ENCODE results near the gene RIPOR1.

The RIPOR1 gene

DNA sequence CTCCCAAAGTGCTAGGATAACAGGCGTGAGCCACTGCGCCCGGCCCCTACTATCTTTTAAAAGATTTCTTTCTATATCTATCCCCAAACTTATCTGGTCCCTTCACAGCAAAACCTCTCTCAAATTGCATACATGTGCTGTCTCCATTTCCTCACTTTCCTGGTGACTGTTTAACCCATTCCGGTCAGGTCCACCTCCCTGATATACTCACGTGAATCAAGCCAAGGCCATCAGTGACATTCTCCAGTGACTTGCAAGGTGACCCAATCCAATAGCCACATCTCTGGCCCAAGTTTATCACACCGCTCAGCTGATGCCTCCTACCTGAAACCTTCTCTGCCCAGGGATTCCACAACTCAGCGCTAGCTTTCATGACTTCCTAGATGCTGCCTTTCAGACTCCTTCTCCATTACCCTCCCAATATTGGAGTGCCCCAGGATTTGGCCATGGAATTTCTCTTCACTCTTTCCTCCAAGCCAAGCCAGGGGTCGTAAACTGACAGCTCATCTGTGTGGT is 32.3 kb downstream of the RIPOR1 start:
- DNase-seq: no peak

- DNase-seq: no peak
These were observed 32.8 kb downstream of the RIPOR1 start for GRCh38 chr16:67561501-67561823.

DNA sequence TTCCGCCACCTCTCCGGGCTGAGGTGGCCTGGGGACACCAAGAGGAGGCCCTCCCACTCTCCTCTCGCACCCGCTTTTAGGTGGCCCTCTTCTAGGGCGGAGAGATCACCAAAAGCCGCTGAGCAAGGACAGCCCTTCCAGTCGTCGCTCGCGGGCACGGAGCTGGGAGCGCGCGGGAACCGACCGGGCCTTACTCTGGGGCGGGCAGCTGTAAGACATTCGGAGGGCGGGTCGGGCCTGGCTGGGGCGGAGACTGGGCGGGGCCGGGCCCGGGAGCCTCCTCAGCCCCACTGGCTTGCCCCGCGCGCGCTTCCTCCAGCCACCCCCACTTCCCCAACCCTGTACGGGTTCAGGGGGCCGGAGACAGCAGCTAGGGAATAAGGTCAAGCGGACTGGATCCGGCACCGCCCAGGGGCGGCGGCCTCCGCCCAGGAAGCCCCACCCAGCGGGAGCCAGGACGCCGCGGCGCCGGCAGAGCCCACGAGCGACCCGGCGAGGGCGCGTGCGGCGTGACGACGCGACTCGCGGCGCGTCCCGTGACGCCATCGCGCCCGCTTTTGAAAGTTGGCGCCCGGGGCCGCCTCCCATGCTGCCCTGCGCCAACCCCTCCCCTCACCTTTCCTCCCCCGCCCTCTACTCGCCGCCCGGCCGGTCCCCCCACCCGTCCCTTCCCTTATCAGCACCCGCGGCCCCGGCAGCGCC is 33.3 kb downstream of the RIPOR1 start:
- peak; percentile 96 for DNase-seq

- DNase-seq: no peak
These were observed 33.9 kb downstream of the RIPOR1 start, which contains the start of gene CTCF for GRCh38 chr16:67562526-67562917. TSS of gene CTCF (plus strand) at chr16:67562526. CDS start at chr16:67610833, 48,307 bp downstream.

- peak; percentile 62 for DNase-seq
These were observed 34.5 kb downstream of the RIPOR1 start for GRCh38 chr16:67562918-67563707.

GRCh38 chr16:67563708-67564468 is 35.3 kb downstream of the RIPOR1 start:
- no peak for DNase-seq

DNA sequence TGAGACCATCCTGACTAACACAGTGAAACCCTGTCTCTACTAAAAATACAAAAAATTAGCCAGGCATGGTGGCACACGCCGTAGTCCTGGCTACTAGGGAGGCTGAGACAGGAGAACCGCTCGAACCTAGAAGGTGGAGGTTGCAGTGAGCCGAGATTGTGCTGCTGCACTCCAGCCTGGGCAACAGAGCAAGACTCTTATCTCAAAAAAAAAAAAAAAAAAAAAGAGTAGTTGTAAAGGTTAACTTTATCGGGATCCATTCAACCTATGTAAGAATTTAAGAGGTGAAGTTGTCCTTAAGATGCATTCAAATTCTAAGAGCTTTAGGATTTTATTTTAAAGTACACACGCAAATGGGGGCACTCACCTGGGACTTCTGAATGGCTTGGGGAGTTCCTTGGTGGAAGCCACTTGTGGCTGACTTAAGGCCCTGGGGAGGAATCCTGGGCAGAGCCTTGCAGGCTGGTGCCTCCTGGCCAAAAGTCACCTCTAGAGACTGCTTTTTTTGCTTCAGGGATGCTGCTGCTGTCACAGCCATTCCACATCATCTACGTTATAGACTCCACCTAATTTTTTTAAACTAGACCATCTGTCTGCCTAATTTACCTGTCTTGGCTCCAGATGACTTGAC is 37.0 kb downstream of the RIPOR1 start:
- DNase-seq: no peak

DNA sequence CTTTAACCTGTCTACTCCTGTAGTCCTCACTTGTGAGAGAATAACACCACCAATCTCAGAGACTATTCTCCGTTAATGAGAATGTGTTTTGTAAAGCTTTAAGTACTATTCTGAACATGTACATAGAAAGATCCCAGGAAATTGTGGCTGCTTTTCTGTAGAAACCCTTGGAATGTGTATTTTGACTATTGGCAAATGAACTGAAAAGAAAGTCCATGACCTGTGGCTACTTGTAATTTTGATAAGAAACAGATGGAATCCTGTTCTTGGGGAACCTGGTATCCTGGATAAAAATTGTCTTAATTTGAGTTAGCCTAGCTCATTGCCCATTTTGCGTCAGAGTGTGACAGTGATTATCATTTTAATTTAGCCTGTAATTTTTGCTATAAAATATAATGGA is 42.8 kb downstream of the RIPOR1 start:
- DNase-seq: no peak

DNA sequence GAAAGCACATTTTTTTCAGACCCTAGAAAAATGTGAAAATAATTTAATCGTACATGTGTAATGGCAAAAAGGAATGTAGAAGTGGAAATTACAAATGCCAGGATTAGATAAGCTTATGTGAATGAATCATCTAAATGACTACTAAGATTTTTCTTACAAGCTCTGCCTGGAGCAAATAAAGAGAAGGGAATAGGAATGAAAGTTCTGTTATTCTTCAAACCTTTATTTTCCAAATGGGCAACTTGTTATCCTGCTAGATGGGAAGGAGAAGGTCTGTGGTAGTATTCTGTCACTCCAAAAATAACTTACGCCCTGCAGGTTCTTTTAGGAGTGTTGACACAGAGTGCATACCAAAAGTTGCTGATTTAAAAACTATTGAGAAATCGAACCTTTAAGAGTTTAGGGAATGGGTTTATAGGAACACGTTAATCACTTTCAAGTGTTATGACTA is 43.4 kb downstream of the RIPOR1 start:
- no peak for DNase-seq

GRCh38 chr16:67579686-67580085 is 51.1 kb downstream of the RIPOR1 start:
- no peak for DNase-seq

DNA sequence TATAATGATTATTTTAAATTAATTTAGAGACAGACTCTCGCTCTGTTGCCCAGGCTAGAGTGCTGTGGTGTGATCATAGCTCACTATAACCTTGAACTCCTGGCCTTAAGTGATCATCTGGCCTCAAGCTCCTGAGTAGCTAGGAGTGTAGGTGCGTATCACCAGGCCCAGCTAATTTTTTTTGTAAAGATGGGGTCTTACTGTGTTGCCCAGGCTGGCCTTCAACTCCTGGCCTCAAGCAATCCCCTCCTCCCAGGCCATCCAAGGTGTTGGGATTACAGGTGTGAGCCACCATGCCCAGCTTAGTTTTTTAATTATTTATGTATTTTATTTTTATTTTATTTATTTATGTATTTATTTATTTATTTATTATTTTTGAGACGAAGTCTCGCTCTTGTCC is 51.6 kb downstream of the RIPOR1 start:
- no peak for DNase-seq

DNA sequence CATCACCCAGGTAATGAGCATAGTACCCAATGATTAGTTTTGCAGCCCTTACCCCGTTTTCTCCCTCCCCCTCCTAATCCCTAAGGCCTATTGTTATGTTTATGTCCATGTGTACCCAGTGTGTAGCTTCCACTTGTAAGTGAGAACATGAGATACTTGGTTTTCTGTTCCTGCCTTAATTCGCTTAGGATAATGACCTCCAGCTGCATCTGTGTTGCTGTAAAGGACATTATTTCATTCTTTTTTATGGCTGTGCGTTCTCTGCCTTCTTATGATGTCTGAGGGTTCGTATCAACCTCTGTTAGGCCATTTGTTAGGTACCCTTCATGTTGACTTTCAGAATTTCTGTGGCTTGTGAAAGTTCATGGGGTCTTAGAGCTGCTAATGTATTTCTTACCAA is 64.7 kb downstream of the RIPOR1 start:
- DNase-seq: no peak

GRCh38 chr16:67593701-67594100 is 65.1 kb downstream of the RIPOR1 start:
- no peak for DNase-seq

DNA sequence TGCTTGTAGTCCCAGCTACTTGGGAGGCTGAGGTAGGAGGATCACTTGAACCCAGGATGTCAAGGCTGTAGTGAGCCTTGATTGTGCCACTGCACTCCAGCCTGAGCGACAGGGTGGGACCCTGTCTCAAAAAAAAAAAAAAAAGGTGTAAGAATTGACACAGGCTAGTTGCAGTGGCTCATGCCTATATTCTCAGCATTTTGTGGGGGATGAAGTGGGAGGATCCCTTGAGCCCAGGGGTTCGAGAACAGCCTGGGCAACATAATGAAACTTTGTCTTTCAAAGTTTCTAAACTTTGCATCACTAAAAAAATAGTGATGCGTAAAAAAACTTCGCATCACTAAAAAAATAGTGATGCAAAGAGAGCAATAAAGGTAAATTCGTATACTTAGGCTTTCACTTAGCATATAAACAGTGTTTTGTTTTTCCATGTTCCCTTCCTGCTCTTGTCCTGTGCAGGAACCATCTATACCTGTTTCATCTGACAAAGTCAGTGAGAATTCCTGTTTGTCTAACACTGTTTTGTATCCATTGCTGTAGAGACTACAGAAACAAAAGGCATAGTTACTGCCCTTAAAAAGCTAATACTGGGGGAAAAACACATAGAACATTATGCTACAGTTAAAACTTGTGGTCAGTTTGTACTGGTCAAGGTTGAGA is 65.8 kb downstream of the RIPOR1 start:
- no peak for DNase-seq

- DNase-seq: no peak
These were observed 66.3 kb downstream of the RIPOR1 start for GRCh38 chr16:67594956-67595355.
